GM12892 (cell line): ENCODE results near the gene HEATR1.

ENCODE experiments used
- POLR2A ChIP-seq: IDR thresholded peaks from 2 replicates; pipeline ENCODE4 v1.6.1; 2011; ENCODE audit warnings: low read depth, low read length, control low read depth
- POLR2AphosphoS5 ChIP-seq: IDR thresholded peaks from 2 replicates; pipeline ENCODE4 v1.6.1; 2011; ENCODE audit warnings: low read depth, low read length, control low read depth
- TAF1 ChIP-seq: IDR thresholded peaks from 2 replicates; pipeline ENCODE4 v1.6.1; 2011; ENCODE audit warnings: low read depth, mild to moderate bottlenecking, control low read depth, low read length, borderline replicate concordance

DNA sequence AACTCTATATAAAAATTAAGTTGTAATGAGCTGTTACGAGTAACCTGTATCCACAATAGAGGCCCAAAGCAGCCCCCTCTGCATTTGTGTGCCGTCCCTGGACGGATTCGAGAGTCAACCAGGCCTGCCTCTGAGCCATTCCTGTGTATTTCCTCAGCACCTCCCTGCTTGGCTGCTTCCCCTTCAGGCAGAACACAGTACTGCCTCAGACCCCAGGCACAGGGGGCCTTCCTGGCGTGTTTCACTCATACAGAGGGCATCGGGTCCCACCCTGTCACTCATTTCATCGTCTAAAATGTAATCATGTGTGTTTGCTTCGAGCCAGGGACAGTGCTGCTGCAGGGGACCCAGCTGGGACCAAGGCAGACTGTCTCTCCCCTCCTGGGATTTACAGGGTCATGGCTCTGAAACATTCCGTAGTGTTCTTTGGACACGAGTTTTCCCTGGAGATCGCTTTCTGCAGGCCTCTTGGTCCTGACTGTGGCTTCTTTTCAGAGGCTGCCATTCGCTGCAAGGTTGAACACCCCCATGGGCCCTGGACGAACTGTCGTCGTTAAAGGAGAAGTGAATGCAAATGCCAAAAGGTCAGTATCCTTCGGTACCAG, 61.1 kb downstream of the HEATR1 start:
- no peak for TF ChIP-seq POLR2A
- no peak for TF ChIP-seq POLR2AphosphoS5
- no peak for TF ChIP-seq TAF1
